Suppressor macrophage treated with lipopolysaccharide for 4 hours (primary cell): ENCODE data around the gene OR2A25.

Experiments
- DNase-seq: peaks from one replicate; pipeline ENCODE4 v3.0.0-alpha.2; 2020

OR2A25 gene

DNA sequence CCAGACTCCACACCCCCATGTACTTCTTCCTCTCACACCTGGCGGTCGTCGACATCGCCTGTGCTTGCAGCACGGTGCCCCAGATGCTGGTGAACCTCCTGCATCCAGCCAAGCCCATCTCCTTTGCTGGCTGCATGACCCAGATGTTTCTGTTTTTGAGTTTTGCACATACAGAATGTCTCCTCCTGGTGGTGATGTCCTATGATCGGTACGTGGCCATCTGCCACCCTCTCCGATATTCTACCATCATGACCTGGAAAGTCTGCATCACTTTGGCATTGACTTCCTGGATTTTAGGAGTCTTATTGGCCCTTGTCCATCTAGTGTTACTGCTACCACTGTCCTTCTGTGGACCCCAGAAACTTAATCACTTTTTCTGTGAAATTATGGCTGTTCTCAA is 4.8 kb downstream of the OR2A25 start:
- DNase-seq: no peak

DNA sequence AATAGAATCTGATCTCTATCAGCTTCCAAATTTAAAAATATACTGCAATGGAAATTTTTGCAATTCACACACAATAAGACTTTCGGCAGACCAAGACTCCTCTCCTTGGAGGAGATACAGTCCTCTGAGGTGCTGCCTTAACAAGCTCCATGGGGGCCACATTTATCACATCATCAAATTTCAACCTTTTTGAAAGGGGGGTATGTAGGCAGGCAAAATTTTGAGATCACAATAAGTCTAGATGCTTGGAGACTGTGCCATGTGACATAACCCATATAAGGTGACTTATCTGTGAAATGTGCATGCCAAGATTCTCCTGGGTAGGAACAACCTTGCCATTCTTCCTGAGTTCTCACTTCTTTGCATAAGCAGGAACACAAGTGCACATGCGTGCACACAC is 16.4 kb downstream of the OR2A25 start, which contains the start of gene OR2A12:
Gene OR2A12, plus strand, starts transcription at position 301 of the 400 bp plus-strand sequence. CDS start 8,830 bp downstream, outside the sequence.
- no peak for DNase-seq

DNA sequence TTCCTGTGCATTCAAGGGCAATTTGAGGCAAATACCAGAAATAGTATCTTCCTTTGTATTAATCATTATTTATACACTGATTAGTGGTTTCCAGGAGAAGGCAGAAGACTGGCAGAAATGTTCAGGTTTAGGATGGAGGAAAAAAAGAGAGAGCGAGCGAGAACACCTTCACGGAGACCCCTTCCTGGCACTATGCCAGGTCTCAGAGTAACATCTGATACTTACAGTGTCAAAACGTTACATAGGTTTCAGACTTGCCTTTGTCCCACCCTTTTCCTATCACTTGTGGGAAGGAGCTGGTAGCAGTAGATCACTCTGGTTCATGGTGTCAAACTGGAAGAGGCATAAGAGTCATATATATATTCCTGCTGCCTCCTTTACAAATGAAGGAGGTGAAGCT is 17.1 kb downstream of the OR2A25 start:
- no peak for DNase-seq

DNA sequence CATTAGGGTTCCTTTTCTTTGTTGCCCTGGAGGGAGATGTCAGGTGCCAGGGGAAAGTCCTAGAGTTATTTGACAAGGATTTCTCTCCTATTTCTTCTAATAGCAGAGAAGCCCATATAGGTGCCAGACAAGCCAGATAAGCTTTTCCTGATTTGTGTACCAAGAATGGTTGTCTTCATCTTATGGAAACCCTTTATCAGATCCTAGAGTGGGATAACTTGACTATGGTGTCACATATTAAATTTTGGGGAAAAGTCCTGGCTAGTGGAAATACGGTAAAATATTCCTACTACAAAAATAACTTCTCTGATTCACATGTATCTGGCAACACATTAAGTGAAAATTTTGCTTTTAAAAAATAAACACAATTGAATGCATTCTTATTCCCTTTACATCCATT is 17.6 kb downstream of the OR2A25 start:
- DNase-seq: no peak

DNA sequence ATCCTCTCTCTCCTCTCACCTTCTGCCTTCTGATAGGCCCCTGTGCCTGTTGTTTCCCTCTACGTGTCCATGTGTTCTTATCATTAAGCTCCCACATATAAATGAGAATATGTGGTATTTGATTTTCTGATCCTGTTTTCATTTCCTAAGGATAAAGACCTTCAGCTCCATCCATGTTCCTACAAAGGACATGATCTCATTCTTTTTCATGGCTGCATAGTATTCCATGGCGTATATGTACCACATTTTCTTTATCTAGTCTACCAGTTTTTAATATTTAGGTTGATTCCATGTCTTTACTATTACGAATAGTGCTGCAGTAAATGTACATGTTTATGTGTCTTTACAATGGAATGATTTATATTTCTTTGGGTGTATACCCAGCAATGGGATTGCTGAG is 21.1 kb downstream of the OR2A25 start:
- no peak for DNase-seq

- DNase-seq: no peak
Measured at GRCh38 chr7:144098776-144099175, 29.2 kb downstream of the OR2A25 start.

- no peak for DNase-seq
Measured at GRCh38 chr7:144100607-144101006, 31.0 kb downstream of the OR2A25 start.

GRCh38 chr7:144102041-144102440 is 32.4 kb downstream of the OR2A25 start:
- DNase-seq: no peak

GRCh38 chr7:144105211-144105610 is 35.6 kb downstream of the OR2A25 start:
- no peak for DNase-seq

DNA sequence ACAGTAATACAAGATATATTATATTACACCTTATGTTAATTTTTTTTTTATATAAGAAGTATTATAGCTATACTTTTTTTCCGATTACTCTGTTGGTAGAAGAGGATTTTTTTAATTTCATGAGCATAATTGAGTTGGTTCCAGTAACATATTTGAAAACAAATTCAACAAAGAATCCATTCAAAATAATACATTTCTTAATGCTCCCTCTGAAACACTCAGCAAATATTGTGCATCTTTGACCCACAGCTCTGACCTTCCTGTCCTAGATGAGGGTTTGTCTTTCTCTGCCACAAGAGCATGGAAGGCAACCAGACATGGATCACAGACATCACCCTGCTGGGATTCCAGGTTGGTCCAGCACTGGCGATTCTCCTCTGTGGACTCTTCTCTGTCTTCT is 39.7 kb downstream of the OR2A25 start, which contains the start of gene OR2A2:
Gene OR2A2, plus strand, starts transcription at position 301 of the 400 bp plus-strand sequence. Its CDS starts 0 bp downstream, at position 301.
- no peak for DNase-seq

DNA sequence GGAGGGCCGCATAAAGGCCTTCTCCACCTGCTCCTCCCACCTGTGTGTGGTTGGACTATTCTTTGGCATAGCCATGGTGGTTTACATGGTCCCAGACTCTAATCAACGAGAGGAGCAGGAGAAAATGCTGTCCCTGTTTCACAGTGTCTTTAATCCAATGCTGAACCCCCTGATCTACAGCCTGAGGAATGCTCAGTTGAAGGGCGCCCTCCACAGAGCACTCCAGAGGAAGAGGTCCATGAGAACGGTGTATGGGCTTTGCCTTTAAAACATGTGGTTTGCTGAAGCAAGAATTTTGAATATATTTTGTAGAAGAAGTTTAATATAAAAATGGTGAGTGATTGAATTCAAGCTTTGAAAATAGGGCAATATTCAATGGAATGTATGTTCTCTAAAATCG is 40.7 kb downstream of the OR2A25 start:
- DNase-seq: no peak

- no peak for DNase-seq
Measured at GRCh38 chr7:144113651-144114050, 44.0 kb downstream of the OR2A25 start.

GRCh38 chr7:144118341-144118740 is 48.7 kb downstream of the OR2A25 start:
- DNase-seq: no peak

- DNase-seq: no peak
Measured at GRCh38 chr7:144122876-144123275, 53.3 kb downstream of the OR2A25 start, which contains the start of gene OR2A14. Gene OR2A14 (plus strand): TSS chr7:144123176. CDS start chr7:144129113, 5,937 bp downstream.
